ENCODE measurements around the gene DPP9.

DNA sequence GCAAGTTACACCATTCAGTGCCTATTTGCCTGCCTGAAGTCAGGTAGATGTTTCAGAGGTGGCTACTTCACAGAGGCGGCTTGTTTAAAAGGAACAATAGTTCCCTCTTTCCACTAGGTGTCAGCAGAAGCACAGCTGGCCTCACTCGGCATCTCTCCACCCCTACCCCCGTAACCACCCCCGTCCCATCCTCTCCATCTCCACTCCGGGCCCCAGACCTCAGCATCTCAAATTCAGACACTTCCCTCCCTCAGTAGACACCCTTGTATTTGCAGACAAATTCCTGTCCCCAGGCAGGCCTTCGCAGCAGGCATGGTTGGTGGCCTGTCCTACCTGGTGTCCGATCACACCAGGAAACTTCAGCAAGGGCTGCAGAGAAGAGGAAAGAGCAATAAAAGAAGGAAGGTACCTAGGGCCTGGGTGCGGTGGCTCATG is 9.1 kb upstream of the DPP9 start:
- TF ChIP-seq, protein P1, sequence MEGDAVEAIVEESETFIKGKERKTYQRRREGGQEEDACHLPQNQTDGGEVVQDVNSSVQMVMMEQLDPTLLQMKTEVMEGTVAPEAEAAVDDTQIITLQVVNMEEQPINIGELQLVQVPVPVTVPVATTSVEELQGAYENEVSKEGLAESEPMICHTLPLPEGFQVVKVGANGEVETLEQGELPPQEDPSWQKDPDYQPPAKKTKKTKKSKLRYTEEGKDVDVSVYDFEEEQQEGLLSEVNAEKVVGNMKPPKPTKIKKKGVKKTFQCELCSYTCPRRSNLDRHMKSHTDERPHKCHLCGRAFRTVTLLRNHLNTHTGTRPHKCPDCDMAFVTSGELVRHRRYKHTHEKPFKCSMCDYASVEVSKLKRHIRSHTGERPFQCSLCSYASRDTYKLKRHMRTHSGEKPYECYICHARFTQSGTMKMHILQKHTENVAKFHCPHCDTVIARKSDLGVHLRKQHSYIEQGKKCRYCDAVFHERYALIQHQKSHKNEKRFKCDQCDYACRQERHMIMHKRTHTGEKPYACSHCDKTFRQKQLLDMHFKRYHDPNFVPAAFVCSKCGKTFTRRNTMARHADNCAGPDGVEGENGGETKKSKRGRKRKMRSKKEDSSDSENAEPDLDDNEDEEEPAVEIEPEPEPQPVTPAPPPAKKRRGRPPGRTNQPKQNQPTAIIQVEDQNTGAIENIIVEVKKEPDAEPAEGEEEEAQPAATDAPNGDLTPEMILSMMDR (IDR thresholded peaks at IDR 0.05; ENCODE audit: low read depth, low read length, poor library complexity, severe bottlenecking), result peak; percentile 69
- no peak for TF ChIP-seq EZH2phosphoT487 (IDR thresholded peaks at IDR 0.05; ENCODE audit: borderline replicate concordance, low read length)

Data from DOHH2 (cell line).